Endothelial cell of umbilical vein (primary cell): ENCODE results near the gene CIDEB. TPM values are rescaled to one million over a fixed set of nuclear protein-coding genes. Genes with fewer than 3 reads are reported as not detected.

Experiments used
- Bru-seq: library from RNA; stranded (reverse); fragments of 400-500 nt; gene quantifications from one replicate; lab custom pipeline; 2021; lab: Mats Ljungman, UMichigan
- BruChase-seq, 2 experiments: library from RNA; stranded (reverse); fragments of 400-500 nt; gene quantifications; one replicate each; lab custom pipeline; 2021; lab: Mats Ljungman, UMichigan
- BruUV-seq: library from RNA; stranded (reverse); fragments of 400-500 nt; replicated peaks from 2 replicates; lab custom pipeline; 2021; lab: Mats Ljungman, UMichigan
- CTCF ChIA-PET: fragments of 300-600, 350-600 bp; sonication (Branson Sonifier 250); formaldehyde crosslinking; loops from one replicate; lab custom pipeline; 2021; ENCODE audit warnings: antibody characterized with exemption, inconsistent platforms; lab: Charles Lee
- POLR2A ChIA-PET: fragments of 300-600, 350-600 bp; sonication (Branson Sonifier 250); formaldehyde crosslinking; loops from one replicate; lab custom pipeline; 2021; ENCODE audit warnings: antibody characterized with exemption, inconsistent platforms; lab: Charles Lee
- DNase-seq: peaks from one replicate; pipeline ENCODE4 v3.0.0-alpha.2; 2011; ENCODE audit warnings: low read depth, low spot score
- FAIRE-seq: peaks from 2 replicates; lab custom pipeline; 2011; peaks lifted over from hg19 to GRCh38; lab: Jason Lieb, UNC
- H2AFZ ChIP-seq: 2 replicates; pipeline ENCODE4 v1.6.0; 2012; ENCODE audit warnings: low read depth, low read length, control low read depth, inconsistent platforms
- H3K27ac ChIP-seq: 2 replicates; pipeline ENCODE4 v1.5.1; 2011; ENCODE audit warnings: low read depth, mild to moderate bottlenecking, control low read depth, low read length, moderate library complexity; ENCODE audit not compliant: insufficient read depth
- H3K27me3 ChIP-seq, 2 experiments: 2 replicates each; pipeline versions ENCODE4 v1.6.0 to v1.6.1; 2011; ENCODE audit warnings: low read length in 2 of 2, mixed read lengths in 1 of 2; ENCODE audit not compliant: control insufficient read depth in 2 of 2, insufficient read depth in 2 of 2
- H3K36me3 ChIP-seq, 2 experiments: 2 replicates in 1 of 2; 3 replicates in 1 of 2; pipeline ENCODE4 v1.5.1; 2011; ENCODE audit warnings: low read length in 2 of 2, mild to moderate bottlenecking in 1 of 2, moderate library complexity in 1 of 2; ENCODE audit not compliant: control insufficient read depth in 2 of 2, insufficient read depth in 2 of 2; ENCODE audit errors: extremely low read depth in 1 of 2
- H3K4me1 ChIP-seq: 3 replicates; pipeline ENCODE4 v1.5.1; 2011; ENCODE audit warnings: mild to moderate bottlenecking, low read length; ENCODE audit not compliant: control insufficient read depth, insufficient read depth; ENCODE audit errors: extremely low read depth
- H3K4me2 ChIP-seq: 2 replicates; pipeline ENCODE4 v1.6.1; 2011; ENCODE audit warnings: low read length, control low read depth, mixed read lengths; ENCODE audit not compliant: insufficient read depth
- H3K4me3 ChIP-seq, 3 experiments: fragments of 200-600 bp in 1 of 3; sonication (generic), shearing (Covaris generic) in 1 of 3; replicated peaks in 1 of 3; 2 replicates each; pipeline ENCODE4 v1.5.1; 2011 to 2016; ENCODE audit warnings: control low read depth in 3 of 3, low read length in 3 of 3, mild to moderate bottlenecking in 2 of 3, inconsistent platforms in 1 of 3, low read depth in 1 of 3, moderate library complexity in 1 of 3; ENCODE audit not compliant: insufficient read depth in 1 of 3
- H3K79me2 ChIP-seq: 2 replicates; pipeline ENCODE4 v1.6.0; 2012; ENCODE audit warnings: low read length, inconsistent platforms; ENCODE audit not compliant: control insufficient read depth, insufficient read depth
- H3K9ac ChIP-seq: replicated peaks from 2 replicates; pipeline ENCODE3; 2011; ENCODE audit warnings: low read length, control low read depth; ENCODE audit not compliant: insufficient read depth; ENCODE audit errors: extremely low read depth
- H3K9me1 ChIP-seq: replicated peaks from 3 replicates; pipeline ENCODE4 v1.6.0; 2011; ENCODE audit warnings: mild to moderate bottlenecking, low read length; ENCODE audit not compliant: control insufficient read depth, insufficient read depth; ENCODE audit errors: extremely low read depth
- H3K9me3 ChIP-seq: replicated peaks from 2 replicates; pipeline ENCODE4 v1.5.1; 2012; ENCODE audit warnings: low read length, inconsistent platforms; ENCODE audit not compliant: control insufficient read depth, insufficient read depth
- H4K20me1 ChIP-seq: replicated peaks from 2 replicates; pipeline ENCODE3; 2011; ENCODE audit warnings: mild to moderate bottlenecking, low read length; ENCODE audit not compliant: control insufficient read depth, insufficient read depth; ENCODE audit errors: extremely low read depth
- EZH2 ChIP-seq: IDR thresholded peaks from 2 replicates; pipeline ENCODE4 v1.6.1; 2012; ENCODE audit warnings: borderline replicate concordance, low read depth, mild to moderate bottlenecking, moderate library complexity, low read length, inconsistent platforms; ENCODE audit not compliant: severe bottlenecking
- dilution Hi-C: fragments of 300-500 bp; cut with MboI; formaldehyde crosslinking; loops from one replicate; pipeline ENCODE4 v1.15.0; 2019; ENCODE audit warnings: low sequenced_read_pairs; ENCODE audit not compliant: extremely low pct_ligation_motif_present
- intact Hi-C: fragments of 100-400 bp; cut with micrococcal nuclease; formaldehyde crosslinking; loops from one replicate; pipeline ENCODE4 v1.10.0; 2022
- long read RNA-seq: library from polyadenylated mRNA; stranded (forward); transcript quantifications from one replicate; pipeline ENCODE4 v2.0.0, GENCODE V29; 2021
- polyA minus RNA-seq, 3 experiments: library from RNA; depleted of rRNA, polyadenylated mRNA; stranded (reverse); fragments of >200 nt; gene quantifications; 1 replicate in 1 of 3; 2 replicates in 2 of 3; pipeline ENCODE4 v1.2.3, GENCODE V29; 2011
- polyA plus RNA-seq, 4 experiments: library from polyadenylated mRNA; depleted of rRNA in 3 of 4; stranded (reverse) in 3 of 4; unstranded in 1 of 4; fragments of >200 nt; gene quantifications; 2 replicates each; pipeline versions ENCODE4 v1.2.1 to v1.2.3, GENCODE V29; 2011 to 2012; ENCODE audit warnings: missing spikeins in 1 of 4
- total RNA-seq: library from RNA; stranded (reverse); gene quantifications from 2 replicates; pipeline ENCODE4 v1.2.3, GENCODE V29; 2021
- TF ChIP-seq, protein P1 (sequence below), 2 donors: IDR thresholded peaks; 1 replicate in 1 of 2; 2 replicates in 1 of 2; pipeline ENCODE4 v1.5.1; 2011; ENCODE audit warnings: low read length in 2 of 2, mild to moderate bottlenecking in 2 of 2, moderate library complexity in 2 of 2, control low read depth in 1 of 2, inconsistent platforms in 1 of 2, low read depth in 1 of 2; ENCODE audit not compliant: insufficient read depth in 1 of 2; ENCODE audit errors: extremely low read depth in 1 of 2

The CIDEB gene, protein sequence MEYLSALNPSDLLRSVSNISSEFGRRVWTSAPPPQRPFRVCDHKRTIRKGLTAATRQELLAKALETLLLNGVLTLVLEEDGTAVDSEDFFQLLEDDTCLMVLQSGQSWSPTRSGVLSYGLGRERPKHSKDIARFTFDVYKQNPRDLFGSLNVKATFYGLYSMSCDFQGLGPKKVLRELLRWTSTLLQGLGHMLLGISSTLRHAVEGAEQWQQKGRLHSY
- 4.6 and 5.2 TPM in 2 replicates for total RNA-seq
- polyA plus RNA-seq, result 7.2 and 14.9 TPM in 2 replicates
- 5.4 and 5.5 TPM in 2 replicates for polyA plus RNA-seq (2011; cell fraction: cytosol; rRNA removed)
- polyA plus RNA-seq (2011; cell fraction: nucleus; rRNA removed), result 14.0 and 14.4 TPM in 2 replicates
- polyA plus RNA-seq (2012), result 0.76 and 2.3 TPM in 2 replicates
- polyA minus RNA-seq, result 3.0 and 7.3 TPM in 2 replicates
- polyA minus RNA-seq (2011; cell fraction: cytosol; rRNA and poly(A)+ RNA removed), result 5.6 TPM
- 3.5 and 4.0 TPM in 2 replicates for polyA minus RNA-seq (2011; cell fraction: nucleus; rRNA and poly(A)+ RNA removed)
- percentile 29 among the genes with signal in this experiment for Bru-seq, nascent RNA
- BruChase-seq, experiment 1, labeled RNA remaining after a 6-hour chase, result percentile 28 among the genes with signal in this experiment
- percentile 23 among the genes with signal in this experiment for BruChase-seq, experiment 2, labeled RNA remaining after a 2-hour chase
- long read RNA-seq, transcript CIDEB-201 (7 exons, 2,294 nt), result major isoform, 6 of 9 reads
- long read RNA-seq, partial matches to known transcripts, result 0 of 9 reads
- long read RNA-seq, other reads (novel, unspliced or antisense), result 3 of 9 reads

DNA sequence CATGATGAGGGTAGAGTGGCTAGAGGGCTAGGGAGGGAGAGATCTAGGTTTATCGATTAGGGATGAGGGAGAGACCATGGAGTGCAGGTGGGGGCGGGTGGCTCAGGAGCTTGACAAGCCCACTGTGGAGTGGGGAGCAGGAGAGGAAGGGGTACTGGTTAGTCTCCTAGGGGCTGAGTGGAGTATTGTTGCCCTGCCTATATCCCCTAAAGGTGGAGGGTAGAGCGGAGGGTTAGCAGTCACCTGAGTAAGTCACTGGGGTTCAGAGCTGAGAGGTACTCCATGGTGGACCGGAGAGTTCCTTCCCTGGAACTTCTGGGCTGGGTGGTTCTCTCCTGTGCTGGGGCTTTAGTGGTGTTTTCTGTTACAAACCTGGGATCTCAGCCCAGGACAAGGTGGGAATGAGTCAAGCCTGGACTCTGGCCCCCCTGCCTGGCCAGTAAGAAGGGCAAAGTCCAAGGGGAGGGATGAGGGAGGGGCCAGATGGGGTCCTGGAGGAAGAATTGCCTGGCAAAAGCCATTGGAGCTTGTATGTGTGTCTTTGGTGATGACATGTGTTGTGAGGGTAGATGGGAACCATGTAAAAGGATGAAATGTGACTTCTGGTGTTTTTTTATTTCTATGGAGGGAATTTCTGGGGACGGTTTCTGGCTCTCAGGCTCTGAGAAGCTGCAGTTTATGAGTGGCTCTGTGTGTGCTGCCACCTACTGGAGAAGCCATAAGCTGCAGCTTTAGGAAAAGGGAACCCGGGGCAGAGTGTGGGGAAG lies at the start of gene CIDEB:
Gene CIDEB (minus strand): TSS at position 403 of the 767 bp plus-strand sequence. CDS start 119 bp downstream, at position 284.
- H3K9me1 ChIP-seq, result no peaks in the 10 kb centered on the region
- H2AFZ ChIP-seq, result no peak within 1 kb of the TSS
- CTCF ChIA-PET, result interaction anchor here (0.6 to 7.4 kb wide), 51 partner anchors 9 to 754 kb away, joined by 3 to 122 read pairs (median 5); partner anchors contain the start of genes CHMP4A, DHRS1, GMPR2 and IPO4
- dilution Hi-C loops, result no loop called here
- no peak within 1 kb of the TSS for H3K4me3 ChIP-seq
- intact Hi-C loops, result loop anchor here (1.0 kb wide), 2 partner anchors 36 to 65 kb away; partner anchors contain the start of genes RABGGTA and TINF2
- H3K27ac ChIP-seq, result no peak within 1 kb of the TSS
- FAIRE-seq, result peak; percentile 86
- TF ChIP-seq EZH2, result no peak
- TF ChIP-seq, protein P1, sequence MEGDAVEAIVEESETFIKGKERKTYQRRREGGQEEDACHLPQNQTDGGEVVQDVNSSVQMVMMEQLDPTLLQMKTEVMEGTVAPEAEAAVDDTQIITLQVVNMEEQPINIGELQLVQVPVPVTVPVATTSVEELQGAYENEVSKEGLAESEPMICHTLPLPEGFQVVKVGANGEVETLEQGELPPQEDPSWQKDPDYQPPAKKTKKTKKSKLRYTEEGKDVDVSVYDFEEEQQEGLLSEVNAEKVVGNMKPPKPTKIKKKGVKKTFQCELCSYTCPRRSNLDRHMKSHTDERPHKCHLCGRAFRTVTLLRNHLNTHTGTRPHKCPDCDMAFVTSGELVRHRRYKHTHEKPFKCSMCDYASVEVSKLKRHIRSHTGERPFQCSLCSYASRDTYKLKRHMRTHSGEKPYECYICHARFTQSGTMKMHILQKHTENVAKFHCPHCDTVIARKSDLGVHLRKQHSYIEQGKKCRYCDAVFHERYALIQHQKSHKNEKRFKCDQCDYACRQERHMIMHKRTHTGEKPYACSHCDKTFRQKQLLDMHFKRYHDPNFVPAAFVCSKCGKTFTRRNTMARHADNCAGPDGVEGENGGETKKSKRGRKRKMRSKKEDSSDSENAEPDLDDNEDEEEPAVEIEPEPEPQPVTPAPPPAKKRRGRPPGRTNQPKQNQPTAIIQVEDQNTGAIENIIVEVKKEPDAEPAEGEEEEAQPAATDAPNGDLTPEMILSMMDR (IDR thresholded peaks at IDR 0.05; ENCODE audit: extremely low read depth in 1 of 2, insufficient read depth in 1 of 2, low read depth in 1 of 2, low read length in 2 of 2), result peak; percentile 86 to 89
- POLR2A ChIA-PET, result interaction anchor here (0.9 to 1.2 kb wide), 3 partner anchors 65 to 95 kb away, joined by 3 to 4 read pairs (median 3); partner anchors contain the start of genes CHMP4A, MDP1 and TINF2
- H3K4me2 ChIP-seq, result no peak within 1 kb of the TSS
- H3K36me3 ChIP-seq, result peaks cover 0 to 33% of the 10 kb centered on the region in 2 experiments
- peak; percentile 52 for DNase-seq
- H3K27me3 ChIP-seq, result no peaks in the 10 kb centered on the region
- H4K20me1 ChIP-seq, result no peaks in the 10 kb centered on the region
- H3K79me2 ChIP-seq, result no peaks in the 10 kb centered on the region
- BruUV-seq, result no TSS peak
- peaks cover 29% of the 10 kb centered on the region for H3K4me1 ChIP-seq
- H3K9me3 ChIP-seq, result no peaks in the 10 kb centered on the region
- no peak within 1 kb of the TSS for H3K9ac ChIP-seq
